H9 (cell line): ENCODE measurements around the gene TUBGCP6. TPM values are rescaled to one million over a fixed set of nuclear protein-coding genes. Genes with fewer than 3 reads are reported as not detected.

Experiments
- DNase-seq: peaks from one replicate; pipeline ENCODE4 v3.0.0-alpha.2; 2017
- H2AFZ ChIP-seq: one replicate; pipeline ENCODE4 v1.6.1; 2013; ENCODE audit warnings: mild to moderate bottlenecking, low read length, control low read depth, moderate library complexity
- H2AK5ac ChIP-seq: 2 replicates; pipeline ENCODE4 v1.6.1; 2013; ENCODE audit warnings: low read length, control low read depth, mixed read lengths; ENCODE audit not compliant: insufficient read length
- H2BK120ac ChIP-seq: one replicate; pipeline ENCODE4 v1.6.1; 2013; ENCODE audit warnings: low read depth, mild to moderate bottlenecking, low read length, control low read depth, inconsistent platforms; ENCODE audit not compliant: poor library complexity, severe bottlenecking
- H2BK12ac ChIP-seq: 2 replicates; pipeline ENCODE4 v1.6.1; 2013; ENCODE audit warnings: low read length, control low read depth, mixed read lengths, low read depth; ENCODE audit not compliant: insufficient read length
- H2BK15ac ChIP-seq: 2 replicates; pipeline ENCODE4 v1.6.1; 2013; ENCODE audit warnings: low read depth, low read length, control low read depth
- H2BK20ac ChIP-seq: one replicate; pipeline ENCODE4 v1.6.1; 2013; ENCODE audit warnings: low read depth, mild to moderate bottlenecking, low read length, control low read depth, inconsistent platforms; ENCODE audit not compliant: poor library complexity, severe bottlenecking
- H2BK5ac ChIP-seq: 2 replicates; pipeline ENCODE4 v1.6.1; 2013; ENCODE audit warnings: low read length, control low read depth, mixed read lengths; ENCODE audit not compliant: insufficient read length
- H3K14ac ChIP-seq: 2 replicates; pipeline ENCODE4 v1.6.1; 2013; ENCODE audit warnings: low read length, control low read depth; ENCODE audit not compliant: insufficient read depth
- H3K18ac ChIP-seq: 2 replicates; pipeline ENCODE4 v1.6.1; 2013; ENCODE audit warnings: low read depth, mild to moderate bottlenecking, mixed read lengths, low read length, control low read depth; ENCODE audit not compliant: insufficient read length
- H3K23ac ChIP-seq: 2 replicates; pipeline ENCODE4 v1.6.1; 2013; ENCODE audit warnings: low read length, control low read depth, mixed read lengths, low read depth; ENCODE audit not compliant: insufficient read length
- H3K23me2 ChIP-seq: 2 replicates; pipeline ENCODE4 v1.6.1; 2013; ENCODE audit warnings: low read depth, mild to moderate bottlenecking, mixed read lengths, low read length, control low read depth; ENCODE audit not compliant: insufficient read length, poor library complexity, severe bottlenecking
- H3K27ac ChIP-seq: 2 replicates; pipeline ENCODE4 v1.5.1; 2013; ENCODE audit warnings: low read length, control low read depth, mixed read lengths, low read depth; ENCODE audit not compliant: insufficient read length
- H3K27me3 ChIP-seq: 2 replicates; pipeline ENCODE4 v1.6.1; 2013; ENCODE audit warnings: low read length, control low read depth, inconsistent platforms; ENCODE audit not compliant: insufficient read depth
- H3K4ac ChIP-seq: 2 replicates; pipeline ENCODE4 v1.6.1; 2013; ENCODE audit warnings: low read depth, mild to moderate bottlenecking, control low read depth, inconsistent platforms, low read length, moderate library complexity
- H3K4me1 ChIP-seq: 2 replicates; pipeline ENCODE4 v1.6.1; 2013; ENCODE audit warnings: low read length, control low read depth, inconsistent platforms; ENCODE audit not compliant: insufficient read depth
- H3K4me2 ChIP-seq: 2 replicates; pipeline ENCODE4 v1.6.1; 2013; ENCODE audit warnings: low read length, control low read depth, mixed read lengths; ENCODE audit not compliant: insufficient read length, insufficient read depth
- H3K56ac ChIP-seq: 2 replicates; pipeline ENCODE4 v1.6.1; 2013; ENCODE audit warnings: low read depth, mild to moderate bottlenecking, mixed read lengths, low read length, control low read depth; ENCODE audit not compliant: insufficient read length
- H3K79me1 ChIP-seq: 2 replicates; pipeline ENCODE4 v1.6.1; 2013; ENCODE audit warnings: low read depth, mild to moderate bottlenecking, moderate library complexity, low read length, control low read depth, inconsistent platforms; ENCODE audit not compliant: insufficient read depth, poor library complexity, severe bottlenecking
- H3K79me2 ChIP-seq: 2 replicates; pipeline ENCODE4 v1.6.1; 2013; ENCODE audit warnings: low read length, control low read depth, inconsistent platforms; ENCODE audit not compliant: insufficient read depth
- H3K9ac ChIP-seq: 2 replicates; pipeline ENCODE4 v1.6.1; 2013; ENCODE audit warnings: low read length, control low read depth, mixed read lengths; ENCODE audit not compliant: insufficient read length; ENCODE audit errors: extremely low read depth
- H3K9me3 ChIP-seq: one replicate; pipeline ENCODE4 v1.6.1; 2013; ENCODE audit warnings: low read depth, low read length, inconsistent platforms; ENCODE audit not compliant: control insufficient read depth
- H3T11ph ChIP-seq: one replicate; pipeline ENCODE4 v1.6.1; 2013; ENCODE audit warnings: mild to moderate bottlenecking, low read length, control low read depth, inconsistent platforms
- H4K20me1 ChIP-seq: one replicate; pipeline ENCODE4 v1.6.1; 2013; ENCODE audit not compliant: control insufficient read depth, insufficient read length, insufficient read depth
- H4K5ac ChIP-seq: 2 replicates; pipeline ENCODE4 v1.6.1; 2013; ENCODE audit warnings: low read depth, mild to moderate bottlenecking, mixed read lengths, low read length, control low read depth; ENCODE audit not compliant: insufficient read length
- H4K8ac ChIP-seq: replicated peaks from 2 replicates; pipeline ENCODE4 v1.6.1; 2013; ENCODE audit warnings: low read length, control low read depth, mixed read lengths, low read depth; ENCODE audit not compliant: insufficient read length
- H4K91ac ChIP-seq: 2 replicates; pipeline ENCODE4 v1.6.1; 2013; ENCODE audit warnings: low read depth, mild to moderate bottlenecking, moderate library complexity, mixed read lengths, low read length, control low read depth; ENCODE audit not compliant: insufficient read length
- H3K27ac Mint-ChIP-seq, 3 experiments: 2 replicates in 2 of 3; 3 replicates in 1 of 3; pipeline ENCODE4 v1.8.0; 2020 to 2021; ENCODE audit warnings: mixed read lengths in 3 of 3, mild to moderate bottlenecking in 1 of 3, moderate library complexity in 1 of 3
- H3K27me3 Mint-ChIP-seq: 2 replicates; pipeline ENCODE4 v1.8.0; 2021; ENCODE audit warnings: low read depth, mild to moderate bottlenecking, moderate library complexity, mixed read lengths
- H3K36me3 Mint-ChIP-seq, 3 experiments: 2 replicates in 2 of 3; 3 replicates in 1 of 3; pipeline ENCODE4 v1.8.0; 2020 to 2021; ENCODE audit warnings: low read depth in 3 of 3, mixed read lengths in 3 of 3; ENCODE audit not compliant: insufficient read depth in 1 of 3
- H3K4me1 Mint-ChIP-seq, 2 experiments: 2 replicates each; pipeline ENCODE4 v1.8.0; 2020; ENCODE audit warnings: mixed read lengths in 2 of 2
- H3K4me3 Mint-ChIP-seq, 2 experiments: 2 replicates in 1 of 2; 3 replicates in 1 of 2; pipeline ENCODE4 v1.8.0; 2020 to 2021; ENCODE audit warnings: mild to moderate bottlenecking in 2 of 2, mixed read lengths in 2 of 2, moderate library complexity in 1 of 2
- H3K9me3 Mint-ChIP-seq, 2 experiments: 2 replicates in 1 of 2; 3 replicates in 1 of 2; pipeline ENCODE4 v1.8.0; 2020; ENCODE audit warnings: mild to moderate bottlenecking in 2 of 2, mixed read lengths in 2 of 2, moderate library complexity in 1 of 2
- WGBS: extraction: QIAGEN DNeasy Blood & Tissue Kit; methylation state at CpG from one replicate; pipeline ENCODE4 v1.1.7; 2013; ENCODE audit warnings: missing lambda C conversion rate, low lambda C conversion rate, mixed read lengths; ENCODE audit not compliant: insufficient read length; ENCODE audit errors: extremely low coverage; 5-methylcytosine and 5-hydroxymethylcytosine counted together
- total RNA-seq: library from RNA; stranded (reverse); gene quantifications from 2 replicates; pipeline ENCODE4 v1.2.1, GENCODE V29; 2021
- TF ChIP-seq, protein P1 (sequence below): fragments of 200-600 bp; sonication (generic); conservative IDR thresholded peaks from 3 replicates; pipeline ENCODE4 v1.8.0; 2021; ENCODE audit warnings: antibody characterized with exemption, mild to moderate bottlenecking

Gene TUBGCP6
- total RNA-seq, 1 experiment from 2014 or later: 29.0 TPM

DNA sequence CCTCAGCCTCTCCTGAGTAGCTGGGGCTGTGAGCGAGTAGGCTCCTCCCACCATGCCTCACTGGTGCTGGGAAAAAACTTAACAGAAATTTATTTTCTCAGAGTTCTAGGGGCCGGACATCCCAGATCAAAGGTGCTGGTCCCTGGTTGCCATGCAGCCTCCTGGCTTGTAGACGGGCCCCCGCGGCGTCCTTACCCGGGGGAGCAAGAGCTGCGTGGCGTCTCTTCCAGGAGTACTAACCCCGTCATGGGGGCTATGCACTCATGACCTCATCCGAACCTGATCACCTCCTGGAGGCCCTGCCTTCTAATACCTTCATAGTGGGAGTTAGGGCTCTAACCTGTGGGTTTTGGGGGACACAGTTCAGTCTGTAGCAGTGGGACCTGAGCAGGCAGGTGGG lies 56.5 kb downstream of the TUBGCP6 start:
- Mint-ChIP-seq H3K9me3 (no peaks in the 10 kb centered on the region), H3K27ac (no peak overlapping the region), H3K27me3 (no peaks in the 10 kb centered on the region; the same call in none of the 2 replicates), H3K4me1 (peaks cover 12 to 29% of the 10 kb centered on the region in 2 experiments), H3K4me3 (no peak overlapping the region), H3K36me3 (peaks cover 4 to 6% (median 5%) of the 10 kb centered on the region in 3 experiments)
- H3K4me1 ChIP-seq: no peaks in the 10 kb centered on the region
- no peak overlapping the region for H3K9ac ChIP-seq
- H3K4me2 ChIP-seq: no peak overlapping the region
- H3T11ph ChIP-seq: no peak overlapping the region
- no peak overlapping the region for H3K56ac ChIP-seq
- no peak overlapping the region for H2BK12ac ChIP-seq
- no peak for DNase-seq
- H3K9me3 ChIP-seq: no peaks in the 10 kb centered on the region
- H3K27me3 ChIP-seq: no peaks in the 10 kb centered on the region
- no peak overlapping the region for H3K18ac ChIP-seq
- no peak overlapping the region for H2BK20ac ChIP-seq
- no peaks in the 10 kb centered on the region for H3K79me1 ChIP-seq
- no peak overlapping the region for H2BK120ac ChIP-seq
- no peak overlapping the region for H2AK5ac ChIP-seq
- no peak overlapping the region for H3K14ac ChIP-seq
- no peak overlapping the region for H3K4ac ChIP-seq
- H4K5ac ChIP-seq: no peak overlapping the region
- H2BK15ac ChIP-seq: no peak overlapping the region
- H3K23me2 ChIP-seq: peaks cover 17% of the 10 kb centered on the region
- H4K91ac ChIP-seq: no peak overlapping the region
- no peak overlapping the region for H2BK5ac ChIP-seq
- no peak overlapping the region for H3K27ac ChIP-seq
- no peaks in the 10 kb centered on the region for H4K20me1 ChIP-seq
- H3K79me2 ChIP-seq: peaks cover 5% of the 10 kb centered on the region; the same call in 1 of the 2 replicates
- H3K23ac ChIP-seq: no peak overlapping the region
- TF ChIP-seq, protein P1, sequence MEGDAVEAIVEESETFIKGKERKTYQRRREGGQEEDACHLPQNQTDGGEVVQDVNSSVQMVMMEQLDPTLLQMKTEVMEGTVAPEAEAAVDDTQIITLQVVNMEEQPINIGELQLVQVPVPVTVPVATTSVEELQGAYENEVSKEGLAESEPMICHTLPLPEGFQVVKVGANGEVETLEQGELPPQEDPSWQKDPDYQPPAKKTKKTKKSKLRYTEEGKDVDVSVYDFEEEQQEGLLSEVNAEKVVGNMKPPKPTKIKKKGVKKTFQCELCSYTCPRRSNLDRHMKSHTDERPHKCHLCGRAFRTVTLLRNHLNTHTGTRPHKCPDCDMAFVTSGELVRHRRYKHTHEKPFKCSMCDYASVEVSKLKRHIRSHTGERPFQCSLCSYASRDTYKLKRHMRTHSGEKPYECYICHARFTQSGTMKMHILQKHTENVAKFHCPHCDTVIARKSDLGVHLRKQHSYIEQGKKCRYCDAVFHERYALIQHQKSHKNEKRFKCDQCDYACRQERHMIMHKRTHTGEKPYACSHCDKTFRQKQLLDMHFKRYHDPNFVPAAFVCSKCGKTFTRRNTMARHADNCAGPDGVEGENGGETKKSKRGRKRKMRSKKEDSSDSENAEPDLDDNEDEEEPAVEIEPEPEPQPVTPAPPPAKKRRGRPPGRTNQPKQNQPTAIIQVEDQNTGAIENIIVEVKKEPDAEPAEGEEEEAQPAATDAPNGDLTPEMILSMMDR: no peak
- H2AFZ ChIP-seq: no peak overlapping the region
- no CpG with 5 or more reads among the region's 11 CpGs for WGBS
- H4K8ac ChIP-seq: no peak overlapping the region
